Activated CD8-positive, alpha-beta memory T cell treated with anti-CD3 and anti-CD28 coated beads, Interleukin-2, amount 10 ng/mL, durations not matched to agents 7 days and 5 days (primary cell): Measurements from ENCODE around the gene INPPL1. TPM values are rescaled to one million over a fixed set of nuclear protein-coding genes. Genes with fewer than 3 reads are reported as not detected.
"Not testable (repeated sequence)": the region's sequence is repeated elsewhere in the genome, so short reads cannot be mapped to it uniquely, and the experiment has no call there.

Source experiments
- ATAC-seq: fragments of 150-1000 bp; cut with Tn5 transposase; one replicate; pipeline ENCODE4 v1.10.0; 2021; ENCODE audit warnings: moderate library complexity
- CTCF ChIA-PET: fragments of 350-600 bp; sonication (Branson Sonifier 250); formaldehyde crosslinking; loops from one replicate; lab custom pipeline; 2021; ENCODE audit warnings: antibody characterized with exemption; lab: Charles Lee
- DNase-seq: peaks from one replicate; pipeline ENCODE4 v3.0.0-alpha.2; 2020
- H3K27ac Mint-ChIP-seq: one replicate; pipeline ENCODE4 v1.8.0; 2021; ENCODE audit warnings: mild to moderate bottlenecking, mixed read lengths
- H3K27me3 Mint-ChIP-seq: one replicate; pipeline ENCODE4 v1.8.0; 2021; ENCODE audit warnings: mixed read lengths
- H3K36me3 Mint-ChIP-seq: one replicate; pipeline ENCODE4 v1.8.0; 2021; ENCODE audit warnings: mild to moderate bottlenecking, mixed read lengths
- H3K4me1 Mint-ChIP-seq: one replicate; pipeline ENCODE4 v1.8.0; 2021; ENCODE audit warnings: mixed read lengths
- H3K4me3 Mint-ChIP-seq: one replicate; pipeline ENCODE4 v1.8.0; 2021; ENCODE audit warnings: mild to moderate bottlenecking, moderate library complexity, mixed read lengths
- H3K9me3 Mint-ChIP-seq: one replicate; pipeline ENCODE4 v1.8.0; 2022; ENCODE audit warnings: low read depth, mixed read lengths
- total RNA-seq, 2 experiments: library from RNA; stranded (reverse); gene quantifications; one replicate each; pipeline ENCODE4 v1.2.3, GENCODE V29; 2021

INPPL1 gene
- total RNA-seq, 2 experiments from 2014 or later = 152 to 157 TPM

- not testable (repeated sequence) for H3K27ac Mint-ChIP-seq, ATAC-seq
Measured at GRCh38 chr11:72201445-72201844, 23.1 kb upstream of the INPPL1 start.

GRCh38 chr11:72202571-72202970 lies 22.0 kb upstream of the INPPL1 start:
- Mint-ChIP-seq H3K4me1 (peaks cover 5% of the 10 kb centered on the region), H3K9me3 (no peaks in the 10 kb centered on the region), H3K27ac (no peak overlapping the region), H3K27me3 (peaks cover 3% of the 10 kb centered on the region), H3K4me3 (no peak overlapping the region), H3K36me3 (no peaks in the 10 kb centered on the region)
- no peak for DNase-seq
- ATAC-seq = no peak
- CTCF ChIA-PET = interaction anchor here (0.7 to 1.1 kb wide), 3 partner anchors 178 to 246 kb away, joined by 3 to 4 read pairs (median 3); no protein-coding TSS in a partner anchor

More at GRCh38 chr11:72201445-72201844, 23.1 kb upstream of the INPPL1 start:
- H3K36me3 Mint-ChIP-seq, H3K4me3 Mint-ChIP-seq, H3K9me3 Mint-ChIP-seq, CTCF ChIA-PET, DNase-seq, H3K27me3 Mint-ChIP-seq, H3K4me1 Mint-ChIP-seq: not testable (repeated sequence)

GRCh38 chr11:72203163-72203562 lies 21.4 kb upstream of the INPPL1 start:
- Mint-ChIP-seq H3K4me3 (no peak overlapping the region), H3K27ac (no peak overlapping the region), H3K36me3 (no peaks in the 10 kb centered on the region), H3K27me3 (peaks cover 3% of the 10 kb centered on the region), H3K4me1 (peaks cover 5% of the 10 kb centered on the region), H3K9me3 (no peaks in the 10 kb centered on the region)
- CTCF ChIA-PET = interaction anchor here (0.7 kb wide), 1 partner anchor 229 kb away, joined by 3 read pairs; no protein-coding TSS in a partner anchor
- no peak for ATAC-seq
- DNase-seq = no peak

GRCh38 chr11:72204886-72205285 lies 19.7 kb upstream of the INPPL1 start:
- CTCF ChIA-PET = interaction anchor here (0.6 to 1.8 kb wide), 2 partner anchors 228 to 229 kb away, joined by 3 to 4 read pairs; partner anchors contain the start of gene CLPB
- no peak overlapping the region for H3K27ac Mint-ChIP-seq
- no peak overlapping the region for H3K4me3 Mint-ChIP-seq
- DNase-seq (no peak), ATAC-seq (no peak)
- H3K4me1 Mint-ChIP-seq = peaks cover 5% of the 10 kb centered on the region
- peaks cover 6% of the 10 kb centered on the region for H3K9me3 Mint-ChIP-seq
- H3K27me3 Mint-ChIP-seq = peaks cover 16% of the 10 kb centered on the region
- no peaks in the 10 kb centered on the region for H3K36me3 Mint-ChIP-seq

GRCh38 chr11:72206794-72207193 lies 17.8 kb upstream of the INPPL1 start:
- peak; percentile 26 for DNase-seq
- ATAC-seq, H3K36me3 Mint-ChIP-seq, H3K9me3 Mint-ChIP-seq, H3K4me1 Mint-ChIP-seq, H3K4me3 Mint-ChIP-seq, H3K27ac Mint-ChIP-seq: not testable (repeated sequence)
- H3K27me3 Mint-ChIP-seq = peaks cover 27% of the 10 kb centered on the region
- CTCF ChIA-PET = interaction anchor here (1.3 kb wide), 1 partner anchor 225 kb away, joined by 3 read pairs; no protein-coding TSS in a partner anchor

GRCh38 chr11:72208281-72208680 lies 16.3 kb upstream of the INPPL1 start:
- CTCF ChIA-PET = interaction anchor here (1.5 to 1.7 kb wide), 2 partner anchors 25 to 30 kb away, joined by 3 to 5 read pairs; no protein-coding TSS in a partner anchor
- no peaks in the 10 kb centered on the region for H3K36me3 Mint-ChIP-seq
- H3K9me3 Mint-ChIP-seq = peaks cover 6% of the 10 kb centered on the region
- peak; percentile 8 for DNase-seq
- no peak for ATAC-seq
- peaks cover under 1% of the 10 kb centered on the region for H3K4me1 Mint-ChIP-seq
- H3K27ac Mint-ChIP-seq = no peak overlapping the region
- H3K4me3 Mint-ChIP-seq = no peak overlapping the region
- peaks cover 36% of the 10 kb centered on the region for H3K27me3 Mint-ChIP-seq

- Mint-ChIP-seq H3K27me3 (peaks cover 36% of the 10 kb centered on the region), H3K36me3 (no peaks in the 10 kb centered on the region), H3K9me3 (peaks cover 6% of the 10 kb centered on the region), H3K4me3 (no peak overlapping the region), H3K4me1 (no peaks in the 10 kb centered on the region), H3K27ac (no peak overlapping the region)
- DNase-seq (peak; percentile 27), ATAC-seq (no peak)
- CTCF ChIA-PET = no interaction called here
Measured at GRCh38 chr11:72209101-72209500, 15.5 kb upstream of the INPPL1 start.

- Mint-ChIP-seq H3K9me3 (no peaks in the 10 kb centered on the region), H3K27me3 (peaks cover 49% of the 10 kb centered on the region), H3K27ac (no peak within 1 kb of the TSS), H3K4me3 (no peak within 1 kb of the TSS), H3K36me3 (no peaks in the 10 kb centered on the region), H3K4me1 (peaks cover 22% of the 10 kb centered on the region)
- DNase-seq (peak; percentile 27), ATAC-seq (no peak)
- CTCF ChIA-PET = interaction anchor here (1.5 kb wide), 1 partner anchor 22 kb away, joined by 5 read pairs; no protein-coding TSS in a partner anchor
Measured at GRCh38 chr11:72216638-72217037, 7.9 kb upstream of the INPPL1 start, which contains the start of gene FOLR2. TSS of gene FOLR2 (plus strand) at chr11:72216794. CDS start at chr11:72218585, 1,791 bp downstream.

GRCh38 chr11:72217841-72218240 lies 6.7 kb upstream of the INPPL1 start:
- H3K27ac Mint-ChIP-seq = peak overlapping the region; percentile 60
- H3K4me1 Mint-ChIP-seq = peaks cover 32% of the 10 kb centered on the region
- CTCF ChIA-PET = interaction anchor here (1.4 to 1.5 kb wide), 2 partner anchors 20 to 193 kb away, joined by 3 to 5 read pairs; no protein-coding TSS in a partner anchor
- H3K36me3 Mint-ChIP-seq = no peaks in the 10 kb centered on the region
- peak; percentile 39 for DNase-seq
- peaks cover 42% of the 10 kb centered on the region for H3K27me3 Mint-ChIP-seq
- peak; percentile 27 for ATAC-seq
- no peak overlapping the region for H3K4me3 Mint-ChIP-seq
- H3K9me3 Mint-ChIP-seq = no peaks in the 10 kb centered on the region

- peak; percentile 36 for DNase-seq
- no peak for ATAC-seq
- H3K4me3 Mint-ChIP-seq = no peak overlapping the region
- CTCF ChIA-PET = interaction anchor here (1.4 kb wide), 1 partner anchor 193 kb away, joined by 3 read pairs; no protein-coding TSS in a partner anchor
- H3K36me3 Mint-ChIP-seq = no peaks in the 10 kb centered on the region
- H3K27me3 Mint-ChIP-seq = peaks cover 38% of the 10 kb centered on the region
- no peak overlapping the region for H3K27ac Mint-ChIP-seq
- H3K4me1 Mint-ChIP-seq = peaks cover 32% of the 10 kb centered on the region
- no peaks in the 10 kb centered on the region for H3K9me3 Mint-ChIP-seq
Measured at GRCh38 chr11:72218251-72218745, 6.3 kb upstream of the INPPL1 start.

GRCh38 chr11:72220696-72221363 lies 3.7 kb upstream of the INPPL1 start:
- CTCF ChIA-PET = no interaction called here
- Mint-ChIP-seq H3K4me3 (no peak overlapping the region), H3K27me3 (peaks cover 23% of the 10 kb centered on the region), H3K9me3 (no peaks in the 10 kb centered on the region), H3K27ac (no peak overlapping the region), H3K36me3 (no peaks in the 10 kb centered on the region), H3K4me1 (peaks cover 39% of the 10 kb centered on the region)
- DNase-seq = peak; percentile 33
- no peak for ATAC-seq

GRCh38 chr11:72221386-72222075 lies 3.0 kb upstream of the INPPL1 start:
- CTCF ChIA-PET = interaction anchor here (0.9 to 3.8 kb wide), 2 partner anchors 77 to 210 kb away, joined by 3 to 17 read pairs; no protein-coding TSS in a partner anchor
- Mint-ChIP-seq H3K27ac (no peak overlapping the region), H3K9me3 (no peaks in the 10 kb centered on the region), H3K4me3 (no peak overlapping the region), H3K4me1 (peaks cover 41% of the 10 kb centered on the region), H3K27me3 (peaks cover 17% of the 10 kb centered on the region), H3K36me3 (no peaks in the 10 kb centered on the region)
- no peak for ATAC-seq
- peak; percentile 40 for DNase-seq
